DOHH2 (cell line): ENCODE data around the gene LRRC57.

Experiments
- EZH2phosphoT487 ChIP-seq: fragments of 200-600 bp; sonication (generic); IDR thresholded peaks from 2 replicates; pipeline ENCODE4 v1.6.1; 2017; ENCODE audit warnings: borderline replicate concordance, mild to moderate bottlenecking, antibody characterized with exemption, low read length, moderate library complexity, mixed read lengths
- TF ChIP-seq, protein P1 (sequence below): fragments of 200-600 bp; sonication (generic); IDR thresholded peaks from one replicate; pipeline ENCODE4 v1.5.1; 2014; ENCODE audit warnings: antibody characterized with exemption, mild to moderate bottlenecking, low read depth, low read length; ENCODE audit not compliant: poor library complexity, severe bottlenecking

DNA sequence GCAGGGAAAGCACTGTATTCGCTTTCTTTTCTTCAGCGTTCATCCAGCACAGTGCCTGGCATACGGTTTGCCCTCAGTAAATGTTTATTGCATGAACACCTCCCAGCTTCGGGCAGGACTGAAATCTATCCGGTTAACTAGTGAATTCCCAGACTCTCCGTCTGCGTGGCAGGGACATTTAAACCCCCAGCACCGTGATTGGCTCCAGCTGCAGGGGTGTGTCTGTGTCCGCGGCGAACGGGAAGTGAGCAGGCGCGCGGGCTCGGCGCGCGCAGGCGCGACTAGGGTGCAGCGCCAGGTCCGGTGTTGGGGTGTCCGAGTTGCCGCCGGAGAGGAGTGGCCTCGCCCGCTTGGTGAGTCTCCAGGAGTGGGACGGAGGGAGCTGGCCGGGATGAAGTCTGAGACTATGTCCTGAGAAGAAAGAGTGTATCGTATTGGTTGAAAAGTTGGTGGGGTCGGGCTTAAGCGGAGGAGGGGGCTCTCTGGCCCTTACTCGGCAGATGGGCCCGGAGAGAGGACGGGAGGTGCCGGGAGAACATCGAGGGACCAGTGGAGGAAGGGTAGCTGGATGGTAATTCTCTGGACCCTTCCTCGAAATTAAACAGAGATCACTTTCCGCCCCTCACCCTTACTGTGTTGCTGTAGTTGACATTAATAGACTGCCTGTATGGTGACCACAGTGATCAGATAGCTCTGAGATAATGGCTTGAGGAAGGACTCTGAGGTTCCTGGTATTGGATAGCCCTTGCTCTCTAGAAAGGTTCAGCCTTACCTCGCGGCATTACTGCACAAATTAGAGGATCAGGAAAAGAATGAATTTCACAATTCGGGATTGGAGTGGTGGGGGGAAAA is 53.0 kb downstream of the LRRC57 start, which contains the start of gene SNAP23:
- TF ChIP-seq, protein P1, sequence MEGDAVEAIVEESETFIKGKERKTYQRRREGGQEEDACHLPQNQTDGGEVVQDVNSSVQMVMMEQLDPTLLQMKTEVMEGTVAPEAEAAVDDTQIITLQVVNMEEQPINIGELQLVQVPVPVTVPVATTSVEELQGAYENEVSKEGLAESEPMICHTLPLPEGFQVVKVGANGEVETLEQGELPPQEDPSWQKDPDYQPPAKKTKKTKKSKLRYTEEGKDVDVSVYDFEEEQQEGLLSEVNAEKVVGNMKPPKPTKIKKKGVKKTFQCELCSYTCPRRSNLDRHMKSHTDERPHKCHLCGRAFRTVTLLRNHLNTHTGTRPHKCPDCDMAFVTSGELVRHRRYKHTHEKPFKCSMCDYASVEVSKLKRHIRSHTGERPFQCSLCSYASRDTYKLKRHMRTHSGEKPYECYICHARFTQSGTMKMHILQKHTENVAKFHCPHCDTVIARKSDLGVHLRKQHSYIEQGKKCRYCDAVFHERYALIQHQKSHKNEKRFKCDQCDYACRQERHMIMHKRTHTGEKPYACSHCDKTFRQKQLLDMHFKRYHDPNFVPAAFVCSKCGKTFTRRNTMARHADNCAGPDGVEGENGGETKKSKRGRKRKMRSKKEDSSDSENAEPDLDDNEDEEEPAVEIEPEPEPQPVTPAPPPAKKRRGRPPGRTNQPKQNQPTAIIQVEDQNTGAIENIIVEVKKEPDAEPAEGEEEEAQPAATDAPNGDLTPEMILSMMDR, result no peak
- no peak for TF ChIP-seq EZH2phosphoT487
